CD4-positive, alpha-beta T cell treated with Interleukin-4 for 4 hours (primary cell): ENCODE results near the gene SEC23IP.
"Not testable (repeated sequence)": the region's sequence is repeated elsewhere in the genome, so short reads cannot be mapped to it uniquely, and the experiment has no call there.

ENCODE experiments used
- DNase-seq: peaks from one replicate; pipeline ENCODE4 v3.0.0-alpha.2; 2020

SEC23IP gene

DNA sequence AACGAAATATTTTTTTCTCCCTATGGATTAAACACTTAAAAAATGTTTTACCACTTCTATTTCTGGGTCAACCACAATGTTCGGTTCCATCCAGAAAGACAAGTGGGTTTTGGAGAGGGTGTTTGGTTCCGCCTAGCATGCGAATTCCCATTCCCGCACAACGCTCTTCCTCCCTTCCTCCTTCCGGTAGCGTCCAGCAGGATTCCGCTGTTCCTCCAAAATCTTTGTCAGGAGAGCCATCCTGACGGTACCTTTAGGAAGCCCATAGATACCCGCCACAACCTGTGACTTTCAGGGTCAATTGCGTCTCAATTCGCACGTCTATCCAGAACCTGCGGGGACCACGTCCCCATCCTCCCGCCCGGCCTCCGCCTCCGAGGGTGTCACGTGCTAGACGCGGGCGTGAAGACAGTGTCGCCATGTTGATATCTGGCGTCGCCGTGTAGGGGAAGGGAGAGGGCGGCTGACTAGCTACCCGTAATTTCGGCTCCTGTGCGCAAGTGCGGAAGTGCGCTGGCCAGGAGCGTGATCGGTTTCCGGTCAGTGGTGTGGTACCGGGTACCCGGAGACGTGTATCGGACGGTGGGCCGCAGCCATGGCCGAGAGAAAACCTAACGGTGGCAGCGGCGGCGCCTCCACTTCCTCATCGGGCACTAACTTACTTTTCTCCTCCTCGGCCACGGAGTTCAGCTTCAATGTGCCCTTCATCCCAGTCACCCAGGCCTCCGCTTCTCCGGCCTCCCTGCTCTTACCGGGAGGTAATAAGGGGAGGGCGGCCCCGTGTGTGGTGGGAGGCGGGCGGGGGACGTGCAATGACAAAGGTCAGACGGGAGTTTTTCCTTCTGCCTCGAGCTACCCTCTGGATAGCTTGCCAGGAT, at the start of gene SEC23IP:
SEC23IP (plus strand) TSS at position 543 of the 878 bp plus-strand sequence; CDS start at position 596, 53 bp downstream.
- peak; percentile 92 for DNase-seq

DNA sequence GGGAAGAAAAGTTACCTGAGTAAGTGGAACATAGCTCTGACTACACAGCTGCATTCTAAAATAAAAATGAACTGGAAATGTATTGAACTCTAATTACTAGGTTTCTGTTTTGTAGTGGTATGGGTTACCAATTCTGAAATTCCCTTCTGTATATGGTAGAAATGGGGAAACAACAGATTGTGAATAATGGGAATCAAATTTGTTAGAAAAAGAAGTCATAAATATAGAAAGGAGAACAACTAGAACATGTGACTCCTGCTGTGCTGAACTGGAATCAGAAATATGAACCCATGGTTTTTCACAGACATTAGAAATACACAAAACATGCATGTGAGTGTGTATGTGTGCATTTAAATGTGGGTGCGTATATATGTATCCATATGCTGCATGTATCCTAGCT, 46.9 kb upstream of the SEC23IP start:
- DNase-seq, result no peak

DNA sequence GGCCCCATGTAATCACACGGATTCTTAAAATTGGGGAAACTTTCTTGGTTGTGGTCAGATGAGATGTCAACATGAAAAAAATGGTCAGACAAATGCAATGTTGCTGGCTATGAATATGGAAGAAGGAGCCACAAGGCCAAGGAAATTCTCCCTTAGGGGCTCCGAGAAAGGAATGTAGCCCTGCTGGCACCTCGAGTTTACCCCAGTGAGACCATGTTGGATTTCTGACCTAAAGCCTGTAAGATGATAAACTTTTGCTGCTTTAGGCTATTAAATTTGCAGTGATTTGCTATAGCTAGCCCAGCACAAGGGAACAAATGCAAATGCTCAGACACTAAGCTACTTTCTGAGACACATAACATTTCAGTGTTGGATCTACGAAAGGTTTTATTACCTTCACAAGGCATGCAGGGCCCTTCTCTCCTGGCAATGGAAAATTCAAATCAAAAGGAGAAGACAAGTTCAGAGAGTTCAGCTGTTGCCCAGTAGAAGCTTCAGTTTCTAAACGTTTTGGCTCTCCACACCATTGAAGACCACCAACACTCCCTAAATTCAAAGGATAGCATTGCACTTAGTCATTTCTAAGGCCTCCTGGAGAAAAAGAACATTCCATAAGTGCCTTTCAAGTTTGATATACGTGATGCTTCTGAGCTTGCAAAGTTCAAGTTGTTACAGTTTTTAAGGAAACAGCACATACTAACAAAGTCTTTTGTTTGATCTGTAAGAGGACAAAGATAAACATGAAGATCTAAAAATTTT, 43.3 kb upstream of the SEC23IP start:
- no peak for DNase-seq

- DNase-seq, result no peak
These were observed 42.6 kb upstream of the SEC23IP start for GRCh38 chr10:119849944-119850343.

GRCh38 chr10:119852277-119852676, 40.3 kb upstream of the SEC23IP start:
- DNase-seq, result no peak

- no peak for DNase-seq
These were observed 39.7 kb upstream of the SEC23IP start for GRCh38 chr10:119852822-119853221.

GRCh38 chr10:119853574-119853973, 39.0 kb upstream of the SEC23IP start:
- no peak for DNase-seq

- no peak for DNase-seq
These were observed 34.5 kb upstream of the SEC23IP start for GRCh38 chr10:119858063-119858462.

- peak; percentile 58 for DNase-seq
These were observed 32.9 kb upstream of the SEC23IP start for GRCh38 chr10:119859420-119860258.

GRCh38 chr10:119860866-119861607, 31.5 kb upstream of the SEC23IP start:
- no peak for DNase-seq

- no peak for DNase-seq
These were observed 30.0 kb upstream of the SEC23IP start for GRCh38 chr10:119862524-119862923.

- DNase-seq, result no peak
These were observed 28.5 kb upstream of the SEC23IP start for GRCh38 chr10:119863951-119864565.

- DNase-seq, result no peak
These were observed 26.8 kb upstream of the SEC23IP start for GRCh38 chr10:119865699-119866240.

DNA sequence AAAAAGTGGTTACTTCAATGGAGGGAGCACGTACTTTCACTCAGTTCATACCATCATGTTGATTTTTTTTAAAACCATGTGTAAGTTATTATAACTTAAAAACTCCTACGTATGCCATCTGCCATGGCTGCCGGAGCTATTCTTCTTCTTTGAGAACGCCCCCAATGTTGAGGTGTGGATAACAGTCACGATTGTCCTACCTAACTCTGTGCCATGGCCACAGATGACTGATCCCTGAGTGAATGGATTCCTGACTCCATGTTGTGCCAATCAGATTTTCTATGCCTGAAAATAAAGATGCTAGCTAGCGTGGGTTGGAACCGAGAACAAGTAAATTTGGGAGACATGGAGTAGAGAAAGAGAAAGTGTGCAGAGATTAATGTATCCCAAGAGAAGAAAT, 25.2 kb upstream of the SEC23IP start:
- no peak for DNase-seq

- not testable (repeated sequence) for DNase-seq
These were observed 23.1 kb upstream of the SEC23IP start for GRCh38 chr10:119869398-119869797.

- DNase-seq, result peak; percentile 54
These were observed 20.5 kb upstream of the SEC23IP start for GRCh38 chr10:119871881-119872609.

- DNase-seq, result no peak
These were observed 20.0 kb upstream of the SEC23IP start, which contains the start of gene MCMBP for GRCh38 chr10:119872610-119872859. TSS of gene MCMBP (minus strand) at chr10:119872843. CDS start at chr10:119872584, 259 bp downstream.

DNA sequence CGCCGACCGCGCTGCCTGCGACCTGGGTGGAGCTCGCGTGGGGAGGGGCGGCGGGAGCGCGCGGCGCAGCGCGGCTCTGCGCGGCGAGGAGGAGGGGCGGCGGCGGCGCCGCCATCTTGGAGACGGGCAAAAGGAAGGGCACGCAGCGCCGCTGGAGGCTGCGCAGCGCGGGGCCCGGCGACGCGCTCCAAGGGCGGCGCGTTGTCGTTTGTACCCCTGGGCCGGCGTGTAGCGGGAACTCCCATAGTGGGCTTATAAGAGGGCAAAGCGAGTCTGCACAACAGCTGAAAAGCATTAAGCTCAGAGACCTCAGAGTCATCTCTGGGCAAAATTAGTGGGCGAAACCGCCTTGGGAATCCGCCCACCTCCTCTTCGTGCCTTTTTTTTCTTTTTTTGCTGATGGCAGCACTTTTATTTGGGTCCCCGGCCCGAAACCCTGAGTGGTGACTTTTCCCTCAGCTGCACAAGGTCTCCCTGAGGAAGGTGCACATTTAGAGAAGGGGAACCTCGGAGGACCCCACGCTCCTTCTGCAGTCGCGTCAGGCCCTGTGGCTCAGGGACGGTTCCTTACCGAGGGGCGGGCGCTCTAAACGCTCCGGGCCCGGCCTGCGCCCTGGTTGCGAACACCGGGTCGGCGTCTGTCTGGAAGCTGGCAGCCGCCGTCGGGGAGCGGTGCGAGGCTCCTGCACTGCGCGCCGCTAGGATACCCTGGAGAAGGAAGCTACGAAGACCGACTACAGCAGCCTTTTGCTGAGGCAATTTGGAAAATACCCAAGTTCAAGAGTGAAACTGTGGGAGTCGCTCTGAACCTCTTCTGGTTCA, 19.5 kb upstream of the SEC23IP start:
- DNase-seq, result peak; percentile 89

DNA sequence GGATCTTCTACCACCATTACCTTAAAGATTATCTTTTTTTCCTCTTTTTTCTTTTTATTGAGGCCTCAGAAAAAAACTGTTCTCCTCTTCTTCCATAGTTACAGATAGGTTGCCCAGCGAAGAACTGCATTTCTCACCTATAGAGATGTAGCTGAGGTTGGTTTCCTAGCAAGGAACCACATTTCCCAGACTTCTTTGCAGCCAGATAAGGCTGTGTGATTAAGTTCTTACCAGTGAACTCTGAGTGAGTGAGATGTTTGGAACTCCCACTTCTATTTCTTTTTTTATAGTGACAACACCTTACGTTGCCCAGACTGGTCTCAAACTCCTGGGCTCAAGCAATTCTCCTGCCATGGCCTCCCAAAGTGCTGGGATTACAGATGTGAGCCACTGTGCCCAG, 14.0 kb upstream of the SEC23IP start:
- DNase-seq, result no peak
